Activated T-helper 17 cell treated with anti-CD3 and anti-CD28 coated beads, Interleukin-2, amount 50 U/mL, for 72 hours (primary cell): ENCODE results near the gene CTPS2. TPM values are rescaled to one million over a fixed set of nuclear protein-coding genes. Genes with fewer than 3 reads are reported as not detected.
"Not testable (repeated sequence)": the region's sequence is repeated elsewhere in the genome, so short reads cannot be mapped to it uniquely, and the experiment has no call there.

ENCODE experiments used
- ATAC-seq: fragments of 150-1000 bp; cut with Tn5 transposase; replicated peaks from 2 replicates; pipeline ENCODE4 v1.10.0; 2021; ENCODE audit warnings: mild to moderate bottlenecking, moderate library complexity
- H3K27ac Mint-ChIP-seq: one replicate; pipeline ENCODE4 v1.8.0; 2022; ENCODE audit warnings: mixed read lengths
- H3K27me3 Mint-ChIP-seq: one replicate; pipeline ENCODE4 v1.8.0; 2022; ENCODE audit warnings: mixed read lengths
- H3K36me3 Mint-ChIP-seq: one replicate; pipeline ENCODE4 v1.8.0; 2022; ENCODE audit warnings: low read depth, mild to moderate bottlenecking, mixed read lengths
- H3K4me1 Mint-ChIP-seq: one replicate; pipeline ENCODE4 v1.8.0; 2022; ENCODE audit warnings: mixed read lengths
- H3K4me3 Mint-ChIP-seq: one replicate; pipeline ENCODE4 v1.8.0; 2022; ENCODE audit warnings: mild to moderate bottlenecking, mixed read lengths
- H3K9me3 Mint-ChIP-seq: one replicate; pipeline ENCODE4 v1.8.0; 2022; ENCODE audit warnings: mixed read lengths
- total RNA-seq, 2 donors: library from RNA; stranded (reverse); gene quantifications; one replicate each; pipeline ENCODE4 v1.2.3, GENCODE V29; 2022

CTPS2 gene
- total RNA-seq, 2 donors from 2014 or later = 2.0 to 3.3 TPM

- H3K9me3 Mint-ChIP-seq = no peaks in the 10 kb centered on the region
- no peak for ATAC-seq
- no peaks in the 10 kb centered on the region for H3K27me3 Mint-ChIP-seq
- no peak overlapping the region for H3K4me3 Mint-ChIP-seq
- no peaks in the 10 kb centered on the region for H3K36me3 Mint-ChIP-seq
- no peaks in the 10 kb centered on the region for H3K4me1 Mint-ChIP-seq
- H3K27ac Mint-ChIP-seq = no peak overlapping the region
These were observed 59.0 kb downstream of the CTPS2 start for GRCh38 chrX:16653424-16653823.

DNA sequence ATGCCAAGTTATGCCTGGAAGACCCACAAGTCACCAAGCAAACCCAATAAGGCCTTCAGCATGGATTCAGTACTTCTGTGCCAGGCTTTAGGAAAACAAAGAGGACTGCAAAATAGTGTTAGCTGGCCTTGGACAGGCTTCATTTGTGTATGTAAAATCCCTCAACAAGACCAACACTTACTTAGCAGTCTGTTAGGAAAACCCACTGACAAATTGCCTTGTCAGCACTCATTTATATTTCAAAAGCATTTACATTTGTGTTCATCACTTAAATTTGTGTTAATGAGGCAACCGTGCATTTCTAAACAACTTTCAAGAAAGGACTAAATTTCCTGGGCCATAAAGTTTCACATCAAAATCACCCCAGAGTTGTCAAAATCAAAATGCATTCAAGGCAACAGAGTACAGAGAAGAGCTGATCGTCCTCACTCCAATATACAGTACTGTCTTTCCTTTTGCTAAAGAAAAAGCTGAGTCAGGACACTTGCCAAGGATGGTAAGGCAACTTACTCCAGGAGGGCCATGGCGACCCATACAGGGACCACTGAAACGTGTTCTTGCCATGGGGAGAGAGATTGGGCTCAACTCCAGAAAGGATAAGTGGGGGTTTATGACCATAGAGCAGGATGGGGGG is 61.0 kb downstream of the CTPS2 start:
- no peak for ATAC-seq
- Mint-ChIP-seq H3K27me3 (no peaks in the 10 kb centered on the region), H3K9me3 (no peaks in the 10 kb centered on the region), H3K36me3 (no peaks in the 10 kb centered on the region), H3K27ac (no peak overlapping the region), H3K4me1 (no peaks in the 10 kb centered on the region), H3K4me3 (no peak overlapping the region)

GRCh38 chrX:16649858-16650257 is 62.6 kb downstream of the CTPS2 start, which contains the start of gene S100G:
TSS of gene S100G (plus strand) at chrX:16650158. CDS start at chrX:16651007, 849 bp downstream.
- ATAC-seq = no peak
- no peak within 1 kb of the TSS for H3K4me3 Mint-ChIP-seq
- H3K4me1 Mint-ChIP-seq = no peaks in the 10 kb centered on the region
- no peaks in the 10 kb centered on the region for H3K9me3 Mint-ChIP-seq
- H3K36me3 Mint-ChIP-seq = no peaks in the 10 kb centered on the region
- no peak within 1 kb of the TSS for H3K27ac Mint-ChIP-seq
- H3K27me3 Mint-ChIP-seq = no peaks in the 10 kb centered on the region

- no peaks in the 10 kb centered on the region for H3K36me3 Mint-ChIP-seq
- no peaks in the 10 kb centered on the region for H3K9me3 Mint-ChIP-seq
- H3K4me3 Mint-ChIP-seq = no peak overlapping the region
- no peak for ATAC-seq
- no peaks in the 10 kb centered on the region for H3K27me3 Mint-ChIP-seq
- no peak overlapping the region for H3K27ac Mint-ChIP-seq
- no peaks in the 10 kb centered on the region for H3K4me1 Mint-ChIP-seq
These were observed 65.9 kb downstream of the CTPS2 start for GRCh38 chrX:16646366-16647138.

DNA sequence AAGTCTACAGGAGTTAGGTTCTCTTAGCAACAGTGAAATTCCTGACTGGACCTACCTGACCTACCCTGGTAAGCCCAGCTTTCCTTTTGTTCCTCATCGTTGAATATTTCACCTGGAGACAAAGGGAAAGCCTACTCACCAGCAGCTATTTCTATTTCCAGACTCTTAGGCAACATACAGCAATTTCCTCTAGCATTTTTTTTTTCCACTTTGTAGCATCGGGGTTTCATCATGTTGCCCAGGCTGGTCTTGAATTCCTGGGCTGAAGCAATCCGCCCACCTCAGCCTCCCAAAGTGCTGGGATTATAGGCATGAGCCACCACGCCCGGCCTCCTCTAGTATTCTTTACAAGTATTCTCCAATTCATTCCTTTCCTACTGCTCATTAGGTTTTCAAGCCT is 69.3 kb downstream of the CTPS2 start:
- H3K27ac Mint-ChIP-seq = no peak overlapping the region
- H3K36me3 Mint-ChIP-seq = no peaks in the 10 kb centered on the region
- H3K27me3 Mint-ChIP-seq = no peaks in the 10 kb centered on the region
- no peak overlapping the region for H3K4me3 Mint-ChIP-seq
- H3K9me3 Mint-ChIP-seq = no peaks in the 10 kb centered on the region
- H3K4me1 Mint-ChIP-seq = no peaks in the 10 kb centered on the region
- ATAC-seq = no peak

DNA sequence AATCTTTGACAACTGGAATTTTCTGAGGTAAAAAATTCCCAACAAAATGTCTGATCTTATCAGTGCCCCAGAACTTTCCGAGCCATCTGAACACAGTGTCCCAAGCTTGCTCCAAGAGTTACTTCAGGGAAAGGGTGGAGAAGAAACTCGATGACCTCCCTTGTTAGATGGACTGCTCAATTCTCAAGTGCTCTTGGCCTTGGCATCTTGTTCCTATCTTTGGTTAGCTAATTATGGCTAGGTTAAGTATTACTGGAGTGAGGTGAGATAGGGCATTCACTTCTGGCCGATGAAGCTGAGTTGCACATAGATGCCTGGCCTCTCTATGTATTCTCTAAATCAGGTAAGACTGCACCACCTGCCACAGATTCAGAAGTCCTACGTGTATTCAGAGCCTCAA is 71.6 kb downstream of the CTPS2 start:
- Mint-ChIP-seq H3K4me1 (no peaks in the 10 kb centered on the region), H3K9me3 (no peaks in the 10 kb centered on the region), H3K36me3 (no peaks in the 10 kb centered on the region), H3K27me3 (no peaks in the 10 kb centered on the region), H3K27ac (no peak overlapping the region), H3K4me3 (no peak overlapping the region)
- no peak for ATAC-seq

DNA sequence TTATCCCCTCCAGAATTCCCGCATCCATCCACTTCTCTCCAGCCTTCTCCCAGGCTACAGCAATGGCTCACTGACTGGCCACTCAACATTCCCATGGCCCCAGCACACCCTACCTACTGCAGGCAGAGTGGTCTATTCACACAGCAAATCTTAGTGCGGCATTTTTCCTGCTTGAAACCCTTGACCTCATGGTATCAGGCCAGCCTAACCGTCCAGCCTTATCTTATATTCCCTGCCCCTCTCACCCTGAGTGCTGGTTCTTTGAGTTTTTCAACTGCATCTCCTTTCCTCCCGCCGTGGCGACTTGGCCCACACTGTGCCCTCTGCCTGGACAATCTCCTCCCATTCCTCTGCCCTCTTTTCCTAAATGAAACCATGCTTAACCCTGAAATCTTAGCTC is 72.5 kb downstream of the CTPS2 start:
- Mint-ChIP-seq H3K9me3 (no peaks in the 10 kb centered on the region), H3K4me3 (no peak overlapping the region), H3K27ac (no peak overlapping the region), H3K4me1 (no peaks in the 10 kb centered on the region), H3K36me3 (no peaks in the 10 kb centered on the region), H3K27me3 (no peaks in the 10 kb centered on the region)
- ATAC-seq = no peak

DNA sequence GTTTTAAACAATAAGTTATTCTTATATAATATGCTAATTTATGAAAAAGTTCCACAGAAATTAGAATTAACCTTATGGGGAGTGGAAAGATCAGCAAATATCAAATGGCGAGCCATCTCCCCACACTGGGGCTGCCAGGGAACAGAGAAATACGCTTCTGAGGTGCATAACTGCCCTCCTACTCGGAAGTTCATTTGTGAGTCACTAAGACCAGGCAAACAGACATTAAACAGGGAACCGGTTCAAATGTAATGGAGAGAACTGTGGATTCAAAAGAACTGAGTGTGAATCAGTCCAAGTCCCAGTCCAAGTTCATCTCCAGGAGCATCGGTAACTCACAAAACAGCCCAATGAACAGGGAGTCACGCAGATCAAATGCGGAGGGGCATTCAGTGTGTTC is 73.9 kb downstream of the CTPS2 start:
- Mint-ChIP-seq H3K4me1 (no peaks in the 10 kb centered on the region), H3K9me3 (no peaks in the 10 kb centered on the region), H3K27me3 (no peaks in the 10 kb centered on the region), H3K36me3 (no peaks in the 10 kb centered on the region), H3K4me3 (no peak overlapping the region), H3K27ac (no peak overlapping the region)
- no peak for ATAC-seq

- ATAC-seq = no peak
- Mint-ChIP-seq H3K27ac (no peak overlapping the region), H3K4me3 (no peak overlapping the region), H3K27me3 (no peaks in the 10 kb centered on the region), H3K9me3 (no peaks in the 10 kb centered on the region), H3K36me3 (no peaks in the 10 kb centered on the region), H3K4me1 (no peaks in the 10 kb centered on the region)
These were observed 76.9 kb downstream of the CTPS2 start for GRCh38 chrX:16635596-16635995.

DNA sequence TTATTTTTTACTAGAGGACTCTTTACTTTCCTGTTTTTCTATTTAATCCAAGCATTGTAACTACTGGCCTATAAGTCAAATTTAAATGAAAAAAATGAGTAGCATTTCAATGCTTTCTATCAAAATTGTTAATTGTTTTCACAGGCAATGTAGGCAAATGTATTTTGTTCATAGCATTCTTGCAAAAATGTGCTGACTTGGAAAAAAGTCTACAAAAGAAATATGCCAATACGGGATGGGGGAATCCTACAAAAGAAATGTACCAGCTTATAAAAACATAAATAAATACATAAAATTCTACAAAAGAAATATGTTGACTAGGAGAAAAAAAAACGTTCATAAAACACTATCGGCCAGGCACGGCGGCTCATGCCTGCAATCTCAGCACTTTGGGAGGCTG is 77.4 kb downstream of the CTPS2 start:
- no peaks in the 10 kb centered on the region for H3K27me3 Mint-ChIP-seq
- no peaks in the 10 kb centered on the region for H3K36me3 Mint-ChIP-seq
- H3K27ac Mint-ChIP-seq = no peak overlapping the region
- H3K9me3 Mint-ChIP-seq = no peaks in the 10 kb centered on the region
- ATAC-seq = no peak
- H3K4me3 Mint-ChIP-seq = no peak overlapping the region
- no peaks in the 10 kb centered on the region for H3K4me1 Mint-ChIP-seq

DNA sequence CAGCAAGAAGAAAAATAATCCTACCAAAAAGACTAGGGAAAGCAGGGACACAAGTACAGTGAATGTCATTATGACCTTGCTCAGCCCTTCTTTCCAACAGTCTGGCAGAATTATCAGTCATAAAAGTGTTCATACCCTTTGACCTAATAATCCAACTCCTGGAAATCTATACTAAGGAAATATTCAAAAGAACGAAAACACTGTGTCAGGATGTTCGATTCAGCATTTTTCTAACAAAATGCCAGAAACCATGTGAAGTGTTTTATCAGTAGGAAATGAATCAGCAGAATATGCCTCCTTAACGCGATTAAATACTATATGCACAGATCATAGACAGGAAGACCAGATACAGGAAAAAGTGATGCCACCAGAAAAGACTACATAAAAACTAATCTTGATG is 78.7 kb downstream of the CTPS2 start:
- no peaks in the 10 kb centered on the region for H3K27me3 Mint-ChIP-seq
- H3K9me3 Mint-ChIP-seq = no peaks in the 10 kb centered on the region
- H3K4me1 Mint-ChIP-seq = no peaks in the 10 kb centered on the region
- H3K36me3 Mint-ChIP-seq = no peaks in the 10 kb centered on the region
- no peak overlapping the region for H3K27ac Mint-ChIP-seq
- no peak overlapping the region for H3K4me3 Mint-ChIP-seq
- ATAC-seq = no peak

GRCh38 chrX:16629909-16630308 is 82.6 kb downstream of the CTPS2 start:
- H3K27me3 Mint-ChIP-seq = no peaks in the 10 kb centered on the region
- ATAC-seq = no peak
- H3K36me3 Mint-ChIP-seq = no peaks in the 10 kb centered on the region
- no peaks in the 10 kb centered on the region for H3K9me3 Mint-ChIP-seq
- no peak overlapping the region for H3K4me3 Mint-ChIP-seq
- no peaks in the 10 kb centered on the region for H3K4me1 Mint-ChIP-seq
- H3K27ac Mint-ChIP-seq = no peak overlapping the region

GRCh38 chrX:16628946-16629595 is 83.4 kb downstream of the CTPS2 start:
- no peak for ATAC-seq
- no peaks in the 10 kb centered on the region for H3K27me3 Mint-ChIP-seq
- no peak overlapping the region for H3K4me3 Mint-ChIP-seq
- no peak overlapping the region for H3K27ac Mint-ChIP-seq
- no peaks in the 10 kb centered on the region for H3K36me3 Mint-ChIP-seq
- H3K9me3 Mint-ChIP-seq = no peaks in the 10 kb centered on the region
- no peaks in the 10 kb centered on the region for H3K4me1 Mint-ChIP-seq

GRCh38 chrX:16628511-16628910 is 84.0 kb downstream of the CTPS2 start:
- not testable (repeated sequence) for H3K4me3 Mint-ChIP-seq, ATAC-seq, H3K36me3 Mint-ChIP-seq, H3K27ac Mint-ChIP-seq, H3K4me1 Mint-ChIP-seq, H3K9me3 Mint-ChIP-seq, H3K27me3 Mint-ChIP-seq

GRCh38 chrX:16619024-16619423 is 93.4 kb downstream of the CTPS2 start:
- Mint-ChIP-seq H3K4me3 (no peak overlapping the region), H3K4me1 (no peaks in the 10 kb centered on the region), H3K27ac (no peak overlapping the region), H3K27me3 (no peaks in the 10 kb centered on the region), H3K36me3 (peaks cover 2% of the 10 kb centered on the region), H3K9me3 (no peaks in the 10 kb centered on the region)
- no peak for ATAC-seq
